HG02623 (cell line): Measurements from ENCODE around the gene SOX5.
A peak's percentile ranks its signal among the peaks of the same experiment; 100 is the strongest.
"Not testable (repeated sequence)": the region's sequence is repeated elsewhere in the genome, so short reads cannot be mapped to it uniquely, and the experiment has no call there.

Experiments
- ATAC-seq: cut with Tn5 transposase; IDR thresholded peaks from one replicate; pipeline ENCODE4 v1.9.1; 2021; ENCODE audit warnings: moderate library complexity; ENCODE audit not compliant: unreplicated experiment

The SOX5 gene

GRCh38 chr12:23555825-23556207, 393.7 kb downstream of the SOX5 start:
- no peak for ATAC-seq

GRCh38 chr12:23555180-23555824, 394.2 kb downstream of the SOX5 start:
- no peak for ATAC-seq

DNA sequence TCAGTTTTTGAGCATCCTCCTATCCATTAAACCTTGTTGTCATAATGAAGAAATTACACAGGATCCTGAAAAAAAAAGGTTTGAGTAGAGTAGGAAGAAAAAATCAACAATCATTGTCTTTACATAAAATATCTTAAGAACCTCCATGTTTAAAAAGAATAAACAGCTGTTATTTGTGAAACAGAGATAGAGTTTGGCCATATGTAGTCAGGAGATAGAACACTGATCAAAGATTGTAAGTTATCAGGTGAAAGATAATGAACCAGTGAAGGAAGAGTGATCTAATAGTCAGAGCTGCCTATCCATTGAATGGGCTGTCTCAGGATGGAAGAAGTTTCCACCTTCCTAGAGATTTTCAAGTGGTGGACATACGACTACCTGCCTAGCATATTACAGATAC, 397.1 kb downstream of the SOX5 start:
- no peak for ATAC-seq

GRCh38 chr12:23550753-23551152, 398.7 kb downstream of the SOX5 start:
- no peak for ATAC-seq

- no peak for ATAC-seq
These were observed 400.7 kb downstream of the SOX5 start for GRCh38 chr12:23548742-23549141.

- ATAC-seq: no peak
These were observed 402.7 kb downstream of the SOX5 start for GRCh38 chr12:23546756-23547155.

DNA sequence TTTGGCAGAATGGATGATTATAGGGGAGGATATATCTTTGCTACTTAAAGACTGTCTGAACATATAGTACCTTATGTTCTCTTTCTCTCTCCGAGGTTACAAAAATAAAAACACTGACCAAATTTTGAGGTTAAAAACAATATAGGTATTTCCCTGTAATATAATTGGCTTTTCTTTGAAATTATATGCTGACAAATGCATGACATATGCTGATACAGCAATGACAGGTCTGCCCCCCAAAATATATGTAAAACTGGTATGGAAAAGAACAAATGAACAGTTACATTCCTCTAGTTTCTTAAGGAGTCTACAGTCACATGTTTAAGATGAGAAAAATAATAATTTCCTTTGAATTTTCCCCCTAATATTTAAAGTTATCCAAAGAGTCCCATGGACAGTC, 405.7 kb downstream of the SOX5 start:
- ATAC-seq: no peak

- ATAC-seq: no peak
These were observed 407.3 kb downstream of the SOX5 start for GRCh38 chr12:23542187-23542586.

GRCh38 chr12:23540572-23540971, 408.9 kb downstream of the SOX5 start:
- no peak for ATAC-seq

- peak; percentile 78 for ATAC-seq
These were observed 413.2 kb downstream of the SOX5 start for GRCh38 chr12:23536293-23536692.

DNA sequence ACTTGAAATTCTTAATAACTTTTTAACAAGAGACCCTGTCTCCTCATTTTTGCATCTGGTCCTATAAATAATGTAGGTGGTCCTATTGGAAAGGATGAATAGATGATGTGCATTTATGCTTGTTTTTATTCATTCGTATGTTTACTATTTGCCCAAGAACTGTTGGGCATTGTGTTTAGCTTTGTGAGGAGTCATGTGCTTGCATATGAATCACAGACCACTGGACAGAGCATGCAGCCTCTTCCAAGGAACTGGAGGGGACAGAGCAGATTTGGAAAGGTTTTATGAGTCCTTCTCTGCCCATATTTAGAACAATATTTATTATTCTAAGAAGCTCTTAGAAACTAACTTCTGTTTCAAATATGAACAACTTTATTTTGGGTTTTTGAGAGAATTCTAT, 414.0 kb downstream of the SOX5 start:
- ATAC-seq: no peak

DNA sequence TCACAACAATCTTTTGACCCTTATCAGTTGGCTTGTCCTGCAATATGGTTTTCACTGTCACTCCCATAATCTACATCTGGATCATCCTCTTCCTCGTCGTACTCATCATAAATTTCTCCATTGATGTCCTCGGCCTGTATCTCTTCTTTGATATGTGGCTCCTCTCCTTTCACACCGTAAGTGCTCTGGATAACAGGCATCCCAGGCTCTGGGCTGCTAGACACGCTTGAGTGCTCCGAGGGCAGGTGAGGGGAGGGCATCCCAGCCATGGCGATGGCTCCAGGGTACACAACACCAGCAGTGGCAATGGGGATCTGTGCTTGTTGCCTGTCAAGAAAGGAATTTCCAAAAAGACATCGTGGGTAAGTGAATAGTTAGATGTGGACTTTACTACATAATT, 415.3 kb downstream of the SOX5 start:
- no peak for ATAC-seq

- ATAC-seq: no peak
These were observed 415.8 kb downstream of the SOX5 start for GRCh38 chr12:23533699-23534098.

DNA sequence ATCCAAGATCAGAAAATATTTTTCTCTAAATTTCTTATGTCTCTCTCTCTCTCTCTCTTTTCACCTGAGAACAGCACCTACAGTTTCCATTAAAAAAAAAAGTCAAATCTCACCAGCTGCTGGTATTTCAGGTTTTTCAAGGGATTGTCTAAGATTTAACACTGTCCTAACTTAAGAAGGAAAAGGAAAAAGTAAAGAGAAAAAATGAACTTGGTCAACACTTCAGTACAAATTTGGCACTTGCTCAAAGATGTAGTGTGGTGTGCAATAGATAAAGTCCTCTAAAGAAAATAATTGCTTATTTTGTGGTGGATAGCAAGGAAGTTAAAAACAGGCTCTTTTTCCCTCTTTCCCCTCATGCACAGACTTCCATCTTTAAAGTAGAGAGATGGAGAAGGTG, 416.2 kb downstream of the SOX5 start:
- no peak for ATAC-seq

- no peak for ATAC-seq
These were observed 421.2 kb downstream of the SOX5 start for GRCh38 chr12:23528316-23528715.

GRCh38 chr12:23525450-23526072, 423.9 kb downstream of the SOX5 start:
- no peak for ATAC-seq

- ATAC-seq: no peak
These were observed 426.1 kb downstream of the SOX5 start for GRCh38 chr12:23523339-23523738.

DNA sequence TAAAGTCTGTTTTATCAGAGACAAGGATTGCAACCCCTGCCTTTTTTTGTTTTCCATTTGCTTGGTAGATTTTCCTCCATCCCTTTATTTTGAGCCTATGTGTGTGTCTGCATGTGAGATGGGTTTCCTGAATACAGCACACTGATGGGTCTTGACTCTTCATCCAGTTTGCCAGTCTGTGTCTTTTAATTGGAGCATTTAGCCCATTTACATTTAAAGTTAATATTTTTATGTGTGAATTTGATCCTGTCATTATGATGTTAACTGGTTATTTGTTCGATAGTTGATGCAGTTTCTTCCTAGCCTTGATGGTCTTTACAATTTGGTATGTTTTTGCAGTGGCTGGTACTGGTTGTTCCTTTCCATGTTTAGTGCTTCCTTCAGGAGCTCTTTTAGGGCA, 430.0 kb downstream of the SOX5 start:
- ATAC-seq: not testable (repeated sequence)

- not testable (repeated sequence) for ATAC-seq
These were observed 433.7 kb downstream of the SOX5 start for GRCh38 chr12:23515785-23516184.

DNA sequence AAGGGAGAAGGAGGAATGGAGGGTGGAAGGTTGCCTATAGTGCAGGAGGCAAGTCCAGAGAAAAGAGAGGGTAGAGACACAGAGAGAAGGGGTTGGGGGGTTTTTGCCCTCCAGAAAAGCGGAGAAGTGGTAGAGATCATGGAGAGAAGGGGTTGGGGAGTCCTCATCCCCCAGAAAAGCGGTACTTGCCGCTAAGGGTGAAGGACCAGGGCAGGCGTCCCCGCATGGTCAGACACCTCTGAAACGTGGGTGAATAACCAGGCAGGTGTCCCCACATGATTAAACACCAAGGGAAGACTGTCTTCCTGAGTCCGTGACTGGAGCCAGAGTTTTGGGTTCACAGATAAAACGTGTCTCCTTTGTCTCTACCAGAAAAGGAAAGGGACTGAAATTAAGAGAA, 439.0 kb downstream of the SOX5 start:
- ATAC-seq: no peak

GRCh38 chr12:23509832-23510231, 439.6 kb downstream of the SOX5 start:
- not testable (repeated sequence) for ATAC-seq

DNA sequence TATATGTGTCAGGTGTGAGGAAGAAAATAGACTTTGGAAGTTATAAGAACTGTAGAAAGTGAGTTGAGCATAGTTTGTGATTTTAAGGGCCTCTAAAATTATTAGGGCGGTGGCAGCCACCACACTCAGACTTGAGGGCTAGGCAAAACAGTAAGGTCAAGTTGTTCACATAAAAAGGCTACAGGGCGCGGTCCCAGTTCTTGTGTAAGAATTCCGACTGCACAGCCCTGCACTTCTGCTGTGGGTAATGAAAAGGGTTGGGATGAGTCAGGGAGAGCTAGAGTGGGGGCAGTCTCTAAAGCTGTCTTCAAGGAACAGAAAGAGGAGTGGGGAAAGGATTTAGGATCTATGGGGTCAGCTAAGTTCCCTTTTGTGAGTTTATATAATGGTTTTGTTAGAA, 441.7 kb downstream of the SOX5 start:
- not testable (repeated sequence) for ATAC-seq

- ATAC-seq: not testable (repeated sequence)
These were observed 443.7 kb downstream of the SOX5 start for GRCh38 chr12:23505736-23506135.
